Esophagus squamous epithelium (tissue), 5 donors: Measurements from ENCODE around the gene BTBD2. TPM values are rescaled to one million over a fixed set of nuclear protein-coding genes. Genes with fewer than 3 reads are reported as not detected.

Experiments
- DNase-seq: peaks from one replicate; lab custom pipeline; 2025; lab: John Stamatoyannopoulos, UW
- H3K27ac ChIP-seq, 4 donors: fragments of 200-600 bp; sonication (generic); one replicate each; pipeline ENCODE4 v1.5.1; 2016 to 2019; ENCODE audit warnings: mild to moderate bottlenecking in 1 of 4
- H3K27me3 ChIP-seq, 4 donors: fragments of 200-600 bp; sonication (generic); 1 replicate in 3 of 4; 2 replicates in 1 of 4; pipeline versions ENCODE4 v1.5.1 to v1.6.0; 2017 to 2021; ENCODE audit warnings: antibody characterized with exemption in 1 of 4
- H3K36me3 ChIP-seq, 3 donors: fragments of 200-600 bp; sonication (generic); one replicate each; pipeline ENCODE4 v1.5.1; 2016 to 2019
- H3K4me1 ChIP-seq, 3 donors: fragments of 200-600 bp; sonication (generic); one replicate each; pipeline ENCODE4 v1.5.1; 2017 to 2019
- H3K4me3 ChIP-seq, 4 donors: fragments of 200-600 bp; sonication (generic); 1 replicate in 3 of 4; 2 replicates in 1 of 4; pipeline ENCODE4 v1.5.1; 2016 to 2019; ENCODE audit warnings: mild to moderate bottlenecking in 2 of 4, moderate library complexity in 1 of 4
- H3K9me3 ChIP-seq, 3 donors: fragments of 200-600 bp; sonication (generic); one replicate each; pipeline ENCODE4 v1.5.1; 2016 to 2019
- POLR2A ChIP-seq, 4 donors: fragments of 450-650 bp; IDR thresholded peaks; one replicate each; pipeline ENCODE4 v1.6.1; 2017; ENCODE audit warnings: antibody characterized with exemption in 4 of 4, mild to moderate bottlenecking in 4 of 4, moderate library complexity in 3 of 4
- WGBS, 2 donors: methylation state at CpG; one replicate each; pipeline ENCODE4 v1.1.5; 2018; 5-methylcytosine and 5-hydroxymethylcytosine counted together
- intact Hi-C: fragments of 100-400 bp; cut with DNase I; formaldehyde crosslinking; loops from one replicate; pipeline ENCODE4 v1.15.0; 2022
- total RNA-seq, 4 donors: library from RNA; depleted of rRNA; stranded (reverse); fragments of >200 nt; gene quantifications; one replicate each; pipeline ENCODE4 v1.1.0, GENCODE V29; 2016
- TF ChIP-seq, protein P1 (sequence below), 6 experiments: fragments of 450-650 bp in 4 of 6; fragments of 200-600 bp in 2 of 6; sonication (generic) in 2 of 6; IDR thresholded peaks; one replicate each; pipeline ENCODE4 v1.5.1; 2016 to 2019; ENCODE audit warnings: antibody characterized with exemption in 6 of 6, mild to moderate bottlenecking in 4 of 6, moderate library complexity in 4 of 6
- donor health status: DM: yes; HTN: yes; CAD: no.

The BTBD2 gene
- total RNA-seq, 4 donors from 2014 or later: 42.3 to 79.0 (median 63.8) TPM

DNA sequence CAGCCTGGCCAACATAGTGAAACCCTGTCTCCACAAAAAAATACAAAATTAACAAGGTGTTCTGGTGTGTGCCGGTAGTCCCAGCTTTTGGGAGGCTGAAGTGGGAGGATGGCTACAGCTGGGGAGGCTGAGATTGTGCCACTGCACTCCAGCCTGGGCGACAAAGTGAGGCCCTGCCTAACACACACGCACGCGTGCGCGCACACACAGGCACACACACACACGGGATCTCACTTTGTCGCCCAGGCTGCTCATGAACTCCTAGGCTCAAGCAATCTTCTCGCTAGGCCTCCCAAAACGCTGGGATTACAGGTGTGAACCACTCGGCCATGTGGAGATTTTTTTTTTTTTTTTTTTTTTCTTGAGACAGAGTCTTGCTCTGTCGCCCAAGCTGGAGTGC, 3.2 kb upstream of the BTBD2 start:
- no peak for DNase-seq
- intact Hi-C loops: no loop called here
- TF ChIP-seq, protein P1, sequence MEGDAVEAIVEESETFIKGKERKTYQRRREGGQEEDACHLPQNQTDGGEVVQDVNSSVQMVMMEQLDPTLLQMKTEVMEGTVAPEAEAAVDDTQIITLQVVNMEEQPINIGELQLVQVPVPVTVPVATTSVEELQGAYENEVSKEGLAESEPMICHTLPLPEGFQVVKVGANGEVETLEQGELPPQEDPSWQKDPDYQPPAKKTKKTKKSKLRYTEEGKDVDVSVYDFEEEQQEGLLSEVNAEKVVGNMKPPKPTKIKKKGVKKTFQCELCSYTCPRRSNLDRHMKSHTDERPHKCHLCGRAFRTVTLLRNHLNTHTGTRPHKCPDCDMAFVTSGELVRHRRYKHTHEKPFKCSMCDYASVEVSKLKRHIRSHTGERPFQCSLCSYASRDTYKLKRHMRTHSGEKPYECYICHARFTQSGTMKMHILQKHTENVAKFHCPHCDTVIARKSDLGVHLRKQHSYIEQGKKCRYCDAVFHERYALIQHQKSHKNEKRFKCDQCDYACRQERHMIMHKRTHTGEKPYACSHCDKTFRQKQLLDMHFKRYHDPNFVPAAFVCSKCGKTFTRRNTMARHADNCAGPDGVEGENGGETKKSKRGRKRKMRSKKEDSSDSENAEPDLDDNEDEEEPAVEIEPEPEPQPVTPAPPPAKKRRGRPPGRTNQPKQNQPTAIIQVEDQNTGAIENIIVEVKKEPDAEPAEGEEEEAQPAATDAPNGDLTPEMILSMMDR (IDR thresholded peaks at IDR 0.05): no peak
- no peak for TF ChIP-seq POLR2A (IDR thresholded peaks at IDR 0.05)

DNA sequence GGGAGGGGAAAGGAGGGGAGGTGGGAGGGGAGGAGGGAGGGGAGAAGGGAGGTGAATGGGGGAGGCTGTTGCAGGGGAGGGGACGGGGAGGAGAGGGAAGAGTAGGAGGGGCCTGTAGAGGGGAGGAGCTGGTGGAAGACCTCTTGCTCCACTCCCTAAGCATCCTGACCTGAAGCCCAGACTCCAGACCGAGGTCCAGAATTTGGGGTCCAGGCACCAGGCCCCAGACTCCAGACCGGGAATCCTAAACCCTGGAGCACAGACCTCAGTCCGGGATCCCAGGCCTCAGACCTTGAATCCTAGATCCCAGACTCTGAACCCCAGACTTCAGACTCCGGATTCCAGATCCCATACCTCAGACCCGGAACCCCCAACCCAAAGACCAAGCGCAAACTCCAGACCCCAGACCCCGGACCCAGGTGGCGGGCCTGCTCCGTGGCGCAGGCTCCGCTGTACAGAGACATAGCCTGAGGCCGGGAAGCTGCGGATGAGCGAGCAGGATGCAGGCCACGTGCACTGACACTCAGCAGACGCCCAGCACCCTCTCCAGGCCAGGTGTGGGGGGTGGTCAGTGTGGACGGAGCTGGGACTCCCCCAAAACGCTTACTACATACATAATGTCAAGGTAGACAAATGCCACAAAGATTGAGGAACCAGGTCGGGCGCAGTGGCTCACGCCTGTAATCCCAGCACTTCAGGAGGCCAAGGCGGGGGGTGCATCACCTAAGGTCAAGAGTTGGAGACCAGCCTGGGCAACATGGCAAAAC, 710 bp upstream of the BTBD2 start:
- H3K36me3 ChIP-seq: peaks cover 0 to 18% (median 0%) of the 10 kb centered on the region in 3 donors
- TF ChIP-seq, protein P1 (IDR thresholded peaks at IDR 0.05): no peak
- TF ChIP-seq POLR2A (IDR thresholded peaks at IDR 0.05): no peak
- intact Hi-C loops: no loop called here
- no peaks in the 10 kb centered on the region for H3K9me3 ChIP-seq
- peak overlapping the region; percentile 71 to 84 (median 80) for H3K27ac ChIP-seq
- peaks cover 17 to 48% (median 18%) of the 10 kb centered on the region in 3 donors for H3K4me1 ChIP-seq
- no peaks in the 10 kb centered on the region for H3K27me3 ChIP-seq
- DNase-seq: no peak
- 38 to 53% methylated on average over 10 to 15 of the region's 23 CpGs for WGBS, 2 donors
- peak overlapping the region; percentile 3 to 89 (median 67) for H3K4me3 ChIP-seq

More for the DNA sequence above, 3.2 kb upstream of the BTBD2 start:
- Histone ChIP-seq H3K36me3 (no peaks in the 10 kb centered on the region), H3K9me3 (no peaks in the 10 kb centered on the region), H3K4me3 (no peak overlapping the region), H3K27ac (no peak overlapping the region), H3K4me1 (peaks cover 17 to 39% (median 18%) of the 10 kb centered on the region in 3 donors), H3K27me3 (no peaks in the 10 kb centered on the region)
- WGBS, 2 donors: 88 to 92% methylated on average over 12 to 13 of the region's 13 CpGs

DNA sequence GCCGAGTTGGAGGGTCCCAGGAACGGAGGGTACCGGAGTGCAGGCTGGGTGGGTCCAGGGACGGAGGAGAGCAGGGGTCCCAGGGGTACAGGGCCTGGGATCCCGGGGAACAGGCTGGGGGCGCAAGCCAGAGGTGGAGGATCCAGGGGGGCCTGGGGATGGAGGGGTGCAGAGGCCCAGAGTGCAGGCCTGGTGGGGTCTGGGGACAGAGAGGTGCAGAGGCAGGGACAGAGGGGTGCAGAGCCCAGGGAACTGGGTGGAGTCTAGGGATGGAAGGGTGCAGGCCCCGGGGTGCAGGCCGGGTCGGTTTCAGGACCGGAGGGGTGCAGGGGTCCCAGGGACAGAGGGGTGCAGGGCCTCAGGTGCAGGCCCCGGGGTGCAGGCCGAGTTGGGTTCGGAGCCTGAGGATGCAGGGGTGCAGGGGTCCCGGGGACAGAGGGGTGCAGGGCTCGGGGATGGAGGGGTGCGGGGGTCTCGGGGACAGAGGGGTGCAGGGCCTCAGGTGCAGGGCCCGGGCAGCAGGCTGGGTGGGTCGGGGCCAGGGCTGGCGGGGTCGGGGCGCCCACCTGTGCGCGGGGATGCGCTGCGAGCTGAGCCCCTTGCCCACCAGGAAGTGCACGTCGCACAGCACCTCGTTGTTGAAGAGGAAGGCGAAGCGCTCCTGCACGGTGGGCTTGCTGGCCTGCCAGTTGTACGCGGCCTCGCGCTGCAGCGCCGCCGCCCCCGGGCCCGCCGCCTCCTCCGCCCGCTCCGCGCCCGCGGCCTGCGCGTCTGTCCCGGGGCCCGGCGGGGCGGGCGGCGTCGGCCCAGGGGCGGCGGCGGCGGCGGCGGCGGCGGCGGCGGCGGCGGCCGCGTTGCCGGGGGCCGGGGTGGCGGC, 545 bp downstream of the BTBD2 start:
- 16 to 33% methylated on average over 12 to 21 of the region's 74 CpGs for WGBS, 2 donors
- Histone ChIP-seq H3K9me3 (no peaks in the 10 kb centered on the region), H3K27me3 (no peaks in the 10 kb centered on the region), H3K4me1 (peaks cover 17 to 46% (median 18%) of the 10 kb centered on the region in 3 donors), H3K36me3 (peaks cover 0 to 26% (median 0%) of the 10 kb centered on the region in 3 donors), H3K4me3 (peak overlapping the region; percentile 62 to 89 (median 74)), H3K27ac (peak overlapping the region; percentile 76 to 84 (median 80))
- intact Hi-C loops: no loop called here
- no peak for DNase-seq
- TF ChIP-seq, protein P1 (IDR thresholded peaks at IDR 0.05): no peak
- TF ChIP-seq POLR2A (IDR thresholded peaks at IDR 0.05): no peak

DNA sequence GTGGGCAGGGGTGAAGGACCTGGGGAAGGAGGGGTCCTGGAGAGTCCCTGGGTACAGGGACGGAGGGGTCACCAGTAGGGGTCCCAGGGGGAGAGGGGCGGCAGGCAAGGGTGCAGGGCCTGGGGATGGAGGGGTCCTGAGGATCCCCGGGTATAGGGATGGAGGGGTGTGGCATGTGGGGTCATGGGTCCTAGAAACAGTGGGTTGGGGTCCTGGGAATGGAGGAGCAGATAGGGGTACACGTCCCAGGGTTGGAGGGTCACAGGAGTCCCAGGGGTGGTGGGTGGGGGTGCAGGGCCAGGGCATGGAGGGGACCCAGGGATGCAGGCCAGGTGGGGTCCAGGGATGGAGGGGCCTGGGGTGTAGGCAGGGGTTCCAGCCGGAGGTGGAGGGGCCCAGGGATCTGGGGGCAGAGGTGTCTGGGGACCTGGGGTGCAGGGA, 1.4 kb downstream of the BTBD2 start:
- Histone ChIP-seq H3K36me3 (peaks cover 0 to 30% (median 0%) of the 10 kb centered on the region in 3 donors), H3K27me3 (no peaks in the 10 kb centered on the region), H3K4me1 (peaks cover 17 to 38% (median 18%) of the 10 kb centered on the region in 3 donors), H3K27ac (peak overlapping the region in 3 of 4 donors; percentile 77 to 84 (median 83)), H3K4me3 (peak overlapping the region in 3 of 4 donors; percentile 62 to 89 (median 72)), H3K9me3 (no peaks in the 10 kb centered on the region)
- WGBS, 2 donors: 64 to 71% methylated on average over 4 to 5 of the region's 5 CpGs
- DNase-seq: no peak
- TF ChIP-seq, protein P1 (IDR thresholded peaks at IDR 0.05): no peak
- no peak for TF ChIP-seq POLR2A (IDR thresholded peaks at IDR 0.05)
- intact Hi-C loops: no loop called here
